COLO829 (cell line): ENCODE results near the gene KATNA1.
A peak's percentile ranks its signal among the peaks of the same experiment; 100 is the strongest.

ENCODE experiments used
- DNase-seq: peaks from one replicate; pipeline ENCODE4 v3.0.0; 2012; ENCODE audit warnings: low spot score

Gene KATNA1

GRCh38 chr6:149608381-149608982 lies 40.0 kb downstream of the KATNA1 start:
- DNase-seq = no peak

- no peak for DNase-seq
Measured at GRCh38 chr6:149600508-149600907, 48.0 kb downstream of the KATNA1 start.

- no peak for DNase-seq
Measured at GRCh38 chr6:149593408-149593807, 55.1 kb downstream of the KATNA1 start.

GRCh38 chr6:149592983-149593382 lies 55.5 kb downstream of the KATNA1 start:
- DNase-seq = no peak

- DNase-seq = no peak
Measured at GRCh38 chr6:149586149-149586548, 62.4 kb downstream of the KATNA1 start.

- DNase-seq = no peak
Measured at GRCh38 chr6:149581349-149581748, 67.2 kb downstream of the KATNA1 start.

- no peak for DNase-seq
Measured at GRCh38 chr6:149580880-149581279, 67.6 kb downstream of the KATNA1 start.

GRCh38 chr6:149567945-149568585 lies 80.4 kb downstream of the KATNA1 start:
- DNase-seq = no peak

GRCh38 chr6:149567194-149567586 lies 81.3 kb downstream of the KATNA1 start:
- DNase-seq = no peak

GRCh38 chr6:149566410-149567193 lies 81.9 kb downstream of the KATNA1 start:
- peak; percentile 22 for DNase-seq

- DNase-seq = peak; percentile 99
Measured at GRCh38 chr6:149565527-149566409, 82.7 kb downstream of the KATNA1 start, which contains the start of gene GINM1. Gene GINM1, plus strand, starts transcription at chr6:149566375. Its CDS starts 40 bp downstream, at chr6:149566415.

GRCh38 chr6:149563928-149564325 lies 84.6 kb downstream of the KATNA1 start:
- DNase-seq = no peak

- peak; percentile 31 for DNase-seq
Measured at GRCh38 chr6:149563203-149563927, 85.1 kb downstream of the KATNA1 start.

GRCh38 chr6:149560736-149561135 lies 87.8 kb downstream of the KATNA1 start:
- DNase-seq = no peak

- DNase-seq = no peak
Measured at GRCh38 chr6:149559389-149559788, 89.1 kb downstream of the KATNA1 start.

- DNase-seq = no peak
Measured at GRCh38 chr6:149558029-149558428, 90.5 kb downstream of the KATNA1 start.

GRCh38 chr6:149551920-149552319 lies 96.6 kb downstream of the KATNA1 start:
- no peak for DNase-seq

GRCh38 chr6:149545754-149546471 lies 102.6 kb downstream of the KATNA1 start, which contains the start of gene PPIL4:
Gene PPIL4, minus strand, starts transcription at chr6:149546043. Its CDS starts 38 bp downstream, at chr6:149546005.
- DNase-seq = peak; percentile 72

GRCh38 chr6:149545258-149545753 lies 103.2 kb downstream of the KATNA1 start:
- peak; percentile 44 for DNase-seq
